Left ventricle myocardium inferior (tissue), 1 donor: ENCODE data around the gene DUSP1. TPM values are rescaled to one million over a fixed set of nuclear protein-coding genes. Genes with fewer than 3 reads are reported as not detected.

ENCODE experiments used
- DNase-seq: peaks from one replicate; pipeline ENCODE4 v3.0.0-alpha.2; 2020
- H3K27ac ChIP-seq: fragments of 200-600 bp; replicated peaks from 2 replicates; pipeline ENCODE4 v1.8.0; 2021
- H3K27me3 ChIP-seq: fragments of 200-600 bp; 2 replicates; pipeline ENCODE4 v1.8.0; 2021; ENCODE audit warnings: low read depth
- H3K36me3 ChIP-seq: fragments of 200-600 bp; 2 replicates; pipeline ENCODE4 v1.8.0; 2021
- H3K4me1 ChIP-seq: fragments of 200-600 bp; 2 replicates; pipeline ENCODE4 v1.8.0; 2021
- H3K4me3 ChIP-seq: fragments of 200-600 bp; 2 replicates; pipeline ENCODE4 v1.8.0; 2021; ENCODE audit warnings: mild to moderate bottlenecking, moderate library complexity
- H3K9me3 ChIP-seq: fragments of 200-600 bp; replicated peaks from 2 replicates; pipeline ENCODE4 v1.8.0; 2021
- CTCF ChIP-seq: fragments of 200-600 bp; IDR thresholded peaks from 2 replicates; pipeline ENCODE4 v1.8.0; 2021; ENCODE audit warnings: antibody characterized with exemption, mild to moderate bottlenecking, borderline replicate concordance
- intact Hi-C: fragments of 100-400 bp; cut with micrococcal nuclease; formaldehyde crosslinking; loops from one replicate; pipeline ENCODE4 v1.11.0; 2022
- total RNA-seq: library from RNA; stranded (reverse); fragmentation: NEBNext Ultra II Directional; extraction: Animal tissue kit (Norgen Biotek cat#: 25700); gene quantifications from one replicate; pipeline ENCODE4 v1.2.1, GENCODE V29; 2021
- donor health status: DM: no; HTN: yes; CAD: no; lungs with severe emphysema.

Gene DUSP1
- total RNA-seq, 1 donor from 2014 or later, result 85.0 TPM

- H3K4me1 ChIP-seq, result peaks cover 43% of the 10 kb centered on the region
- no peak for TF ChIP-seq CTCF
- no peaks in the 10 kb centered on the region for H3K27me3 ChIP-seq
- intact Hi-C loops, result no loop called here
- peak overlapping the region; percentile 94 for H3K27ac ChIP-seq
- no peaks in the 10 kb centered on the region for H3K9me3 ChIP-seq
- no peaks in the 10 kb centered on the region for H3K36me3 ChIP-seq
- DNase-seq, result no peak
- no peak overlapping the region for H3K4me3 ChIP-seq
These were observed 39.9 kb downstream of the DUSP1 start for GRCh38 chr5:172730981-172731679.

- H3K4me3 ChIP-seq, result no peak overlapping the region
- intact Hi-C loops, result no loop called here
- H3K9me3 ChIP-seq, result no peaks in the 10 kb centered on the region
- TF ChIP-seq CTCF, result no peak
- peaks cover 39% of the 10 kb centered on the region for H3K4me1 ChIP-seq
- H3K27ac ChIP-seq, result no peak overlapping the region
- no peaks in the 10 kb centered on the region for H3K36me3 ChIP-seq
- no peaks in the 10 kb centered on the region for H3K27me3 ChIP-seq
- no peak for DNase-seq
These were observed 40.8 kb downstream of the DUSP1 start for GRCh38 chr5:172730222-172730621.

- intact Hi-C loops, result no loop called here
- H3K4me3 ChIP-seq, result no peak overlapping the region
- H3K27me3 ChIP-seq, result no peaks in the 10 kb centered on the region
- TF ChIP-seq CTCF, result no peak
- no peaks in the 10 kb centered on the region for H3K9me3 ChIP-seq
- H3K27ac ChIP-seq, result no peak overlapping the region
- DNase-seq, result no peak
- no peaks in the 10 kb centered on the region for H3K36me3 ChIP-seq
- peaks cover 35% of the 10 kb centered on the region for H3K4me1 ChIP-seq
These were observed 41.4 kb downstream of the DUSP1 start for GRCh38 chr5:172729588-172729987.

- no peaks in the 10 kb centered on the region for H3K27me3 ChIP-seq
- intact Hi-C loops, result no loop called here
- H3K9me3 ChIP-seq, result no peaks in the 10 kb centered on the region
- DNase-seq, result no peak
- H3K27ac ChIP-seq, result no peak overlapping the region
- no peak for TF ChIP-seq CTCF
- no peaks in the 10 kb centered on the region for H3K36me3 ChIP-seq
- H3K4me1 ChIP-seq, result peaks cover 26% of the 10 kb centered on the region
- no peak overlapping the region for H3K4me3 ChIP-seq
These were observed 42.3 kb downstream of the DUSP1 start for GRCh38 chr5:172728481-172729241.

- Histone ChIP-seq H3K27ac (no peak overlapping the region), H3K4me3 (no peak overlapping the region), H3K27me3 (no peaks in the 10 kb centered on the region), H3K4me1 (peaks cover 20% of the 10 kb centered on the region), H3K9me3 (no peaks in the 10 kb centered on the region), H3K36me3 (no peaks in the 10 kb centered on the region)
- no peak for DNase-seq
- TF ChIP-seq CTCF, result no peak
- intact Hi-C loops, result no loop called here
These were observed 43.4 kb downstream of the DUSP1 start for GRCh38 chr5:172727551-172727950.
